Umbilical cord (tissue), 2 donors: ENCODE results near the gene NIBAN1. TPM values are rescaled to one million over a fixed set of nuclear protein-coding genes. Genes with fewer than 3 reads are reported as not detected.
"Not testable (repeated sequence)": the region's sequence is repeated elsewhere in the genome, so short reads cannot be mapped to it uniquely, and the experiment has no call there.

Source experiments
- DNase-seq: peaks from one replicate; pipeline ENCODE4 v3.0.0-alpha.2; 2015; ENCODE audit warnings: low spot score
- total RNA-seq: library from RNA; depleted of rRNA; stranded (reverse); fragments of >200 nt; gene quantifications from one replicate; pipeline ENCODE4 v1.2.3, GENCODE V29; 2014; ENCODE audit warnings: low replicate concordance; ENCODE audit not compliant: insufficient read depth

Gene NIBAN1
- total RNA-seq, 1 donor from 2014 or later: 283 TPM

DNA sequence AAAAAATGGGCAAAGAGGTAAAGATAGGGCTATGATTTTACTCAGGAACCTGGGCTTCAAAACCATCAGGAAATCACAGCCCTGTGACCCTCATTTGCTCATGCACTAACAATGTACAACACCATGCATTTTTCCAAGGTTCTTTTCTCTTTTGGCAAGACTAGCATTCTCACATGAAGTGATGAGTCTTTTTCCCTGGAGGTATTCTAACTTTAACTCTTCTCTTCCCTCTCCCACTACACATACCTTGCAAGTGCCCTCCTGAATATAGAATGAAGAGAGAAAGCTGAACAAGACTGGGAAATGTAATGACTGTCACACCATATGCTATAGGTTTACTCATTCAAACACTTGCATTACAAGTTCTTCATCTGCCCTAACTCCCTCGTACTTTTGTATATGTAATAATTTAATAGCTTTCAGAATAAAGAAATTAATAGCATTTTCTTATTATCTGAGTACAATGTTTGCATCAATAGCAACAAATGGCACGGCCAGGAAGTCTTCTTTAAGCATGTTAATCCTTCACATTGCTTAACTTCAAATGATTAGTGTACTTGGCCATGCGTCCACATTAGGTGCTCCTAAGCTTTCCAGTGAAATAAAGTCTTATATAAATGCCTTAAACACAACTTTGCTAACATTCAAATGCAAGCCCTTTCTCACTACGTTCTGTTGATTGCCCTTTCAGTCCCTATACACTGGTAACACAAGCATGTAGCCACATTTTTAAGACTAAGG lies 1.8 kb downstream of the NIBAN1 start:
- peak; percentile 43 for DNase-seq

DNA sequence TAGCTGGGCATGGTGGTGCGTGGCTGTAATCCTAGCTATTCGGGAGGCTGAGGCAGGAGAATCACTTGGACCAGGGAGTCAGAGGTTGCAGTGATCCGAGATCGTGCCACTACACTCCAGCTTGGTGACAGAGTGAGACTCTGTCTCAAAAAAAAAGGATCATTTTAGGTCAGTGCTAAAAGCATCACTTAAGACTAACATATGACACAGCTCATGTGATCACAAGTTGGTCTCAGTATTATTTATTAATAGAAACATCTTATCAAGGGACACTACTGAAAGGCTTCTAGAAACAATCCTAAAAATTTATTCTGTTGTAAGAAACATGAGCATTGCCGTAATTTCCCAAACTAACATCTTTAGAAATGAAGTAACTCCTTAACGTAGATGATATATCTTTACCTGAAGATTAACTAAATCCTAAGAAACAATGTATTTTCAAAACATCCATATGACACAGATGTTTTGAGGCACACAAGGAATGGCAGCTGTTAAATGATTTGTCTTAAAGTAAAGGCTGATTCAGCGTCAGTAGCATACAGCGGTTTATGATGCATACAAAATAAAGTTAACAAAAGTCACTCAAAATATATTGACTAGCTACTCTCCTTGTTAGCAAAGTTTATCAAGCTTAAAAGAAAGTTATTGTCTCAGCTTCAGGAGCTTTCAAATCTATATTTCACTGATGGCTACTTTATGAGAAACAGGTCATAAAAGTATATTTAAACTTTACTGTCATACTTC lies 2.6 kb downstream of the NIBAN1 start:
- DNase-seq: no peak

- peak; percentile 65 for DNase-seq
Observed at GRCh38 chr1:184970691-184971161, 3.6 kb downstream of the NIBAN1 start.

GRCh38 chr1:184966989-184967388 lies 7.3 kb downstream of the NIBAN1 start:
- peak; percentile 41 for DNase-seq

DNA sequence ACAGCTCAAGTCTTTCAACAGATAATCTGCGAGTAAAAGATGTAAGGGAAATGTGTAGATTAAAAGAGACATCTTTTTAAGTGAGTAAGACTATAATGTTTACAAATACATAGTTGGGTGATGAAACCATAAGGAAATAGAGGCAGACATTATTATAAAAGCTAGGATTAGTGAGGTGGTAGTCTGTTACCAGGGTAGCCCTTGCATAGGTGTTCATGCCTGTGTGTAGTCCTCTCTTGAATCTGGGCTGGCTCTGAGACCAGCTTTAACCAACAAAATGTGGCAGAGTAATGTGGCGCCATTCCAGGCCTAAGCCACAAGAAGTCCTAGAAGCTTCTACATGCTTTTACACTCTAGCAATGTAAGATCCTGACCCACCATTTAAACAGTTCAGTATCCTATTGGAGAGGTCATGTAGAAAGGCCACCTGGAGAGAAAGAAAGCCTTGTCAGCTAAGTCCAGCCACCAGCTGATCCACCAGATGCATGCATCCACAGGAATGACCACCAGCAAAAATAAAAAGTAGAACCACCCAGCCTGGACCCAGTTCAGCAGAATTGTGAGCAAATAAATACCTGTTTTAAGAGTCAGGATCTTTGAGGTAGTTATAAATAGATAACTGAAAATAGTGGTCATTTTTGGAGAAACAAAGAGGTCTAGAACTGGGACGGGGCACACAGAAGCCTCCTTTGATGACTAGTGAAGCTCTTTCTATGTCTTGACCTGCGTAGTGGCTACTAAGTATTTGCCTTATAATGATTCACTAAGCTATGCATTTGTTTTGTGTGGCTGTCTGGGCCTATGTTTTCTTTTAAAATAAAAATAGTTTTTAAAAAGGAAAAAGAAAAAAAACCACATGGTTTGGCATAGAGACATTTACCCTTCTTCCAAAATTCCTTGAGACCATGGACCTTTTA lies 8.1 kb downstream of the NIBAN1 start:
- no peak for DNase-seq

DNA sequence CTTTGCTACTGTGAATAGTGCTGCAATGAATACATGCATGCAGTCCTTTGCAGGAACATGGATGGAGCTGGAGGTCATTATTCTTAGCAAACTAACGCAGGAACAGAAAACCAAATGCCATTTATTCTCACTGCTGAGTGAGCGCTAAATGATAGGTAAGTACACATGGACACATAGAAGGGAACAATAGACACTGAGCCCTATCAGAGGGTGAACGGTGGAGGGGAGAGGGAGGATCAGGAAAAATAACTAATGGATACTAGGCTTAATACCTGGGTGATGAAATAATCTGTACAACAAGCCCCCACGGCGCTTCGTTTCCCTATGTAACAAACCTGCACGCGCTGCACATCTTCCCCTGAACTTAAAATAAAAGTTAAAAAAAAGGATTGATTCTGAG lies 8.9 kb downstream of the NIBAN1 start:
- no peak for DNase-seq

DNA sequence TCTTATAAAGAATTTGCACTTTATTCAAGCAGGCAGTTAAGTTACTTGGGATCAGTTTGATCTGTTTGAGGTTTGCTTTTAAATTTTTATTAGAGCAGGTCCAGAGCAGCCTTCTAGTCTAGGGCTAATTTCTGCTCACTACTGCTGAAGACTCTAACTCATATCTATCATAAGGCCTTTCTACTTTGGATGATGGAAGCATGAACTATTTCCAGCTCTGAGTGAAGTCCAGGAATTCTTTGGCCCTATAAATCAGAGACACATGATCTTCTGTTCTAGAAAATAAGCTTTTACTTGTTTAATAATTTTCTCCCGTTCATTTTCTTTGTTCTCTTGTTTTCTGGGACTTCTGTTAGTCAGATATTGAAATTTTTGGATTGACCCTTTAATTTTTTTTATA lies 14.7 kb downstream of the NIBAN1 start:
- DNase-seq: peak; percentile 56

GRCh38 chr1:184958554-184959353 lies 15.6 kb downstream of the NIBAN1 start:
- DNase-seq: peak; percentile 46

- DNase-seq: not testable (repeated sequence)
Observed at GRCh38 chr1:184957901-184958300, 16.4 kb downstream of the NIBAN1 start.

GRCh38 chr1:184956999-184957700 lies 17.2 kb downstream of the NIBAN1 start:
- no peak for DNase-seq

DNA sequence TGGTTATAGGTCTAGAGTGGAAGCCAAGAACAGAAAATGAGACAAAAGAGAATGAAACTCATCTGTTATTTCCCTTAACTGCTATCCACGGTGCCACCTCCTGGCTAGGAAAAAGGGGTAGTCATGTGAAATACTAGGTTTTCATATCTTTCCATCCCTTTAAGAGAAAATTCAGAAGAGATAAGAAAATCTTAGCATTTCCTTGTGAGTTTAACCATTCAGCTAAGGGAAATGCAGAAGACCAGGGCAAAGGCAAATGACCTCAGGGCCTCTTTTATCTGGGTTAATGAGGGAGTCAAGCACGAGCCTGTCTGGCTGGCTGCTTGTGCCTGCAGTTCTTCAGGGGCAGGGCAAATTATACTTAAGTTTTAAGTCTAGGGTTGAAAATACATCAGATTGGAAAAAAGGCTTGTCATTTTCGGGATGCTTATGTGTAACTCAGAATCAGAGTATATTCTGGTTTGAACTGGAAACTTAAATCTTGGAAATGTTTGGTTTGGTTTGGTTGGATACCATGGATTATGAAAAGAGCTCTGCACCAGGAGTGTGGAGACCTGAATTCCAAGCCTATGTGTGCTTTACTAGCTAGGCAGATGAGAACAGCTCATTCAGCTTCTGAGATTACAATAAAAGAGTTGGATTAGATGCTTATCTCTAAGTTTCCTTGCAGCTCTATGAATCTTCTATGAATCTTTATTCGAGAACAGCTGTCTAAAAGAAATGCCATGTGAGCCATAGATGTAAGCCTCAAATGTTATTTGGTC lies 19.9 kb downstream of the NIBAN1 start:
- DNase-seq: peak; percentile 81

DNA sequence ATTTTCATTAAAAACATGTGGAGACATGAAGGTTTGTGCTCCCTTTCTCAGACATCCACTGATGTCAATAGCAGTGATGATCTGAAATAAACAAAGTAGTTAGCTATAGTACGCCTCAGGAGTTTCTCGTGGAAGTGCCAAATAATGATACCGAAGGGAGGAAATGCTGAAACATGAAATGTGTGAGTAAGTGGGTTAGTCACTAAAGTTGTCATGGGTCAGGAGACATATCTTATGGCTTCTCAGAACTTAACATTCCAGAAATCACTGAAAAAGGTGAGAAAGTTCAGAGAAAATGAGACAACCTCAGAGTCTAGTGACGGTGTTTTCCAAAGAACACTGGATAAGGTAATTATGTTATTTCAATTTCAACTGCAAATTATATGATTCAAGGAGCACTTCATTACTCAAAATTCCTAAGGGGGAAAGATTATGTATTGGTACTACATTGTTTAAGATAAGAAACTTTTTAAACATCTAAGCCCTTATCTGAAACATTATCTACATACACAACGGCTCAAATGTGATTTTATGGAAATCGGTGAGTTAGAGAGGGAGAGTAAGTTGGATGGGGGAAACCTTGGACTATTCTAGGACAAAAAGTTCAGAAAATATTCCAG lies 20.6 kb downstream of the NIBAN1 start:
- peak; percentile 24 for DNase-seq

GRCh38 chr1:184952428-184952827 lies 21.9 kb downstream of the NIBAN1 start:
- DNase-seq: no peak

GRCh38 chr1:184951788-184952187 lies 22.5 kb downstream of the NIBAN1 start:
- DNase-seq: no peak

- no peak for DNase-seq
Observed at GRCh38 chr1:184950906-184951305, 23.4 kb downstream of the NIBAN1 start.

GRCh38 chr1:184950227-184950626 lies 24.1 kb downstream of the NIBAN1 start:
- no peak for DNase-seq

GRCh38 chr1:184947497-184948256 lies 26.6 kb downstream of the NIBAN1 start:
- no peak for DNase-seq

- DNase-seq: peak; percentile 43
Observed at GRCh38 chr1:184945678-184946412, 28.5 kb downstream of the NIBAN1 start.
